ENCODE data around the gene RABGAP1. TPM values are rescaled to one million over a fixed set of nuclear protein-coding genes. Genes with fewer than 3 reads are reported as not detected.

Gene RABGAP1
- total RNA-seq (10 to 100 TPM; 32.8 to 57.9 (median 39.2) TPM), polyA plus RNA-seq (10 to 100 TPM; 15.5 to 33.8 (median 16.1) TPM)
- long read RNA-seq, donor 1, full-length matches to known transcripts = 8 of 26 reads
- long read RNA-seq, donor 1, partial matches to known transcripts = 5 of 26 reads
- long read RNA-seq, donor 1, other reads (novel, unspliced or antisense) = 13 of 26 reads
- long read RNA-seq, donor 2, full-length matches to known transcripts = 6 of 52 reads
- long read RNA-seq, donor 2, partial matches to known transcripts = 11 of 52 reads
- long read RNA-seq, donor 2, other reads (novel, unspliced or antisense) = 35 of 52 reads

DNA sequence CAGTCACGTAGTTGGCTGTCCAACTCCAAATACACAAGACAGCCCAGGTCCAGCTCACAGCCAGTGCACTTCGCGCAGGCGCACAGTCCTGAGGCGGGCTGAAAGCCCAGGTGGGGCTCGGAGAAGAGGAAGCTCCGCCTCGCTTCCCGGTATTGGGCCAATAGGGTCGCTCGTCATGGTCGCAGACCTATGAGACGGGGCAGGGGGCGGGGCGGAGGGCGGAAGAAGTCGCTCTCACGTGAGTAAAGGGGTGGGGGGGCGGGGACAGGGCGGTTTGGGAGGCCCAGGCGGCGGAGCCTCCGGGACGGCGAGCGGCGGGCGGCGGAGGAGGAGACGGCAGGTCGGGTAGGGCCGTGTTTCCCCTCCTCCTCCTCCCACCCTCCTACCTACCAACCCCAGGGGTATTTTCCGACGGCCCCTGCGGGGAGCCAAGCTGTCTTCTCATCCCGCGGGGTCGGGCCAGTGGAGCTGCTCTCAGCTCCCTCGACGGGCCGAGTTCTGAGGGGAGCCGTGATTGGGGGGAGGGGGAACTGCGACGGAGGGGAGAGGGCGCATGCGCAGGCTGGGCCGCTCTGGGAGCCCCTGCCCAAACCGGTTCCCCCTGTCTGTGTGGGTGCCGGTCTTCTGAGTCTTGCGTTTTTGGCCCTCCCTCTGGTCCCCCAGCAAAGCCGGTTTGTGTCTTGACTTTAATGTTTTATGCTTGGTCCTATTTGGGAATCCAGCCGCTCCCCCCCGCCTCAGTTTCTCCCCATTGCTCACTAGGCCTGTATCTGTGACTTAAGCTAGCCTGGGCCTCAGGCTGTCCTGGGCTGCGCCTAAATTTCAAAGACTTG, at the start of gene RABGAP1:
RABGAP1 (plus strand) TSS at position 272 of the 833 bp plus-strand sequence. CDS start 16,040 bp downstream, outside the sequence.
- peak within 1 kb of the TSS; percentile 85 for H3K4me3 ChIP-seq
- peaks cover 27% of the 10 kb centered on the region for H3K4me1 ChIP-seq
- WGBS, 3 donors = 0 to 1% (median 0%) methylated on average over 33 to 54 of the region's 54 CpGs
- no peak for TF ChIP-seq CTCF (IDR thresholded peaks at IDR 0.05)
- ATAC-seq = peak; percentile 98 to 100 (median 99)
- H3K9me3 ChIP-seq = no peaks in the 10 kb centered on the region
- intact Hi-C loops (cut with DNase I) = loop anchor here in 1 of 2 donors (5.0 kb wide), 1 partner anchor 39 kb away; no protein-coding TSS in a partner anchor
- peak; percentile 100 for DNase-seq
- H3K27me3 ChIP-seq (ENCODE audit: insufficient read depth in 3 of 3, low read length in 2 of 3) = no peaks in the 10 kb centered on the region
- H3K27ac ChIP-seq = peak within 1 kb of the TSS; percentile 89
- peaks cover 0 to 31% of the 10 kb centered on the region in 2 donors for H3K36me3 ChIP-seq (ENCODE audit: insufficient read depth in 1 of 2, low read depth in 1 of 2)

GRCh38 chr9:122897969-122898368, 42.9 kb upstream of the RABGAP1 start:
- Histone ChIP-seq H3K9me3 (no peaks in the 10 kb centered on the region), H3K27ac (no peak overlapping the region), H3K27me3 (ENCODE audit: insufficient read depth in 3 of 3, low read length in 2 of 3) (no peaks in the 10 kb centered on the region), H3K36me3 (ENCODE audit: insufficient read depth in 1 of 2, low read depth in 1 of 2) (peaks cover 4 to 45% of the 10 kb centered on the region in 2 donors), H3K4me3 (no peak overlapping the region), H3K4me1 (peaks cover 18% of the 10 kb centered on the region)
- 97 to 100% (median 100%) methylated on average over 1 of the region's 1 CpG for WGBS, 3 donors
- no peak for TF ChIP-seq CTCF (IDR thresholded peaks at IDR 0.05)
- ATAC-seq = no peak
- DNase-seq = no peak
- intact Hi-C loops (cut with DNase I) = no loop called here

DNA sequence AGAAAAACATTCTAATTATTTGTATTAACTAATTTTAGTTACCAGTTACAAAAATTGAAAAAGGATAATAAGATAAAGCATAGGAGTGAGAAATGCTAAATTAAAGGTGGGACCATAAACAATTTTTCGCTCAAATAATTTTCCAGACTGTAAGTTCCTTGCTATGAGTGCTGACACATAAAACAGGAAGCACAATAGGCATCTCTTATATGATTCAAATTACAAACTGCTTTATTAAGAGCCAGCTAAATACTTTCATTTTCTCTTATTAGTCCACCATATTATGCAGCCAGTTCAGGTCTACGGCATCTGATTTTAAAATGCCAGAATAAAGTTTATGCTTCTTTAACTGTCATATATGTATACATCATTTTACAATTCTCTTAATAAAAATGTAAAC, 40.0 kb upstream of the RABGAP1 start:
- Histone ChIP-seq H3K27ac (no peak overlapping the region), H3K9me3 (no peaks in the 10 kb centered on the region), H3K36me3 (ENCODE audit: insufficient read depth in 1 of 2, low read depth in 1 of 2) (peaks cover 4 to 17% of the 10 kb centered on the region in 2 donors), H3K27me3 (ENCODE audit: insufficient read depth in 3 of 3, low read length in 2 of 3) (no peaks in the 10 kb centered on the region), H3K4me1 (peaks cover 31% of the 10 kb centered on the region), H3K4me3 (peak overlapping the region; percentile 8)
- TF ChIP-seq CTCF (IDR thresholded peaks at IDR 0.05) = no peak
- intact Hi-C loops (cut with DNase I) = loop anchor here in 1 of 2 donors (5.0 kb wide), 1 partner anchor 42 kb away; the partner anchor contains the start of gene RABGAP1
- WGBS, 3 donors = 60 to 69% (median 66%) methylated on average over 2 of the region's 2 CpGs
- ATAC-seq (no peak), DNase-seq (no peak)

- Histone ChIP-seq H3K36me3 (ENCODE audit: insufficient read depth in 1 of 2, low read depth in 1 of 2) (peaks cover 0 to 4% of the 10 kb centered on the region in 2 donors), H3K4me3 (peak overlapping the region; percentile 84), H3K9me3 (no peaks in the 10 kb centered on the region), H3K27me3 (ENCODE audit: insufficient read depth in 3 of 3, low read length in 2 of 3) (no peaks in the 10 kb centered on the region), H3K4me1 (peaks cover 31% of the 10 kb centered on the region), H3K27ac (peak overlapping the region; percentile 87)
- ATAC-seq (peak; percentile 14 to 50 (median 28)), DNase-seq (peak in 1 of 2 donors; percentile 17)
- intact Hi-C loops (cut with DNase I) = loop anchor here in 1 of 2 donors (5.0 kb wide), 1 partner anchor 38 kb away; the partner anchor contains the start of gene RABGAP1
- TF ChIP-seq CTCF (IDR thresholded peaks at IDR 0.05) = no peak
- WGBS, 3 donors = 0 to 1% (median 0%) methylated on average over 8 of the region's 8 CpGs
Measured at GRCh38 chr9:122904466-122904822, 36.4 kb upstream of the RABGAP1 start.
